ENCODE measurements around the gene CATSPER3.

CATSPER3 gene

DNA sequence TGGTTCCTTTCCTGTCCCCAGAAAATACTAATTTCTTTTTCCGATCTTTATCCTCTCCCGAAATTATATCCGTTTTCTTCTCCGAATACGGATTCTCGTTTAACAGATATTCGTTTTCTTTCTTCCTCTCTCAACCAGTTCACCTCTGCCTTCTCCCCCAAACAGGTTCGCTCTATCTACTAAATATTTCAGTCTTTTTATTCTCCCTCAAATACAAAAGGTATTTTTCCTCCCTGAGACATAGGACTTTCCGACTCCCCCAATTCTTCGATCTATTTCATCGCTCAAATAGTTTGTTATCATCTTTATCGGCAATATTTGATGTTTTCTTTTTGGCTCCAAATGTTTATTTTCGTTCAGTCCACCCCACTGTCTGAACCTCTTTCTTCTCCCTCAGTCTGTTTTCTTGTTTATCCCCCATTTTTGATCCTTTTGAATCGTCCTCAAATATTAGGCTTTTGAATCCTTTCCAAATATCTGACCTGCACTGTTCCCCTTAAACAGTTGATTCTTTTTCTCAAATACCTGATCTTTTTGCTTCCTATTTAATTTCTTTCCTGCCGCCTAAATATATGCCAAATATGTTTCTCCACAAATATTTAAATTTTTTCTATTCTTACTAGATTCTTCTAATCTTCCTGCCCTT is 61.9 kb downstream of the CATSPER3 start:
- TF ChIP-seq FOXM1 (IDR thresholded peaks at IDR 0.05; ENCODE audit: borderline replicate concordance) (no peak), HDGF (IDR thresholded peaks at IDR 0.05; ENCODE audit: borderline replicate concordance) (no peak), ARNT (IDR thresholded peaks at IDR 0.05) (no peak), NFRKB (IDR thresholded peaks at IDR 0.05) (no peak), BHLHE40 (IDR thresholded peaks at IDR 0.05; ENCODE audit: borderline replicate concordance) (no peak), FOXK2 (IDR thresholded peaks at IDR 0.05) (no peak), SUZ12 (IDR thresholded peaks at IDR 0.05) (no peak)
- TF ChIP-seq, protein P1, sequence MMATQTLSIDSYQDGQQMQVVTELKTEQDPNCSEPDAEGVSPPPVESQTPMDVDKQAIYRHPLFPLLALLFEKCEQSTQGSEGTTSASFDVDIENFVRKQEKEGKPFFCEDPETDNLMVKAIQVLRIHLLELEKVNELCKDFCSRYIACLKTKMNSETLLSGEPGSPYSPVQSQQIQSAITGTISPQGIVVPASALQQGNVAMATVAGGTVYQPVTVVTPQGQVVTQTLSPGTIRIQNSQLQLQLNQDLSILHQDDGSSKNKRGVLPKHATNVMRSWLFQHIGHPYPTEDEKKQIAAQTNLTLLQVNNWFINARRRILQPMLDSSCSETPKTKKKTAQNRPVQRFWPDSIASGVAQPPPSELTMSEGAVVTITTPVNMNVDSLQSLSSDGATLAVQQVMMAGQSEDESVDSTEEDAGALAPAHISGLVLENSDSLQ (IDR thresholded peaks at IDR 0.05): no peak
- ChIA-PET POLR2A (interaction anchor here (0.7 kb wide), 1 partner anchor 161 kb away, joined by 4 read pairs; no protein-coding TSS in a partner anchor), CTCF (no interaction called here)
- no peak for DNase-seq (ENCODE audit: extremely low spot score)

DNA sequence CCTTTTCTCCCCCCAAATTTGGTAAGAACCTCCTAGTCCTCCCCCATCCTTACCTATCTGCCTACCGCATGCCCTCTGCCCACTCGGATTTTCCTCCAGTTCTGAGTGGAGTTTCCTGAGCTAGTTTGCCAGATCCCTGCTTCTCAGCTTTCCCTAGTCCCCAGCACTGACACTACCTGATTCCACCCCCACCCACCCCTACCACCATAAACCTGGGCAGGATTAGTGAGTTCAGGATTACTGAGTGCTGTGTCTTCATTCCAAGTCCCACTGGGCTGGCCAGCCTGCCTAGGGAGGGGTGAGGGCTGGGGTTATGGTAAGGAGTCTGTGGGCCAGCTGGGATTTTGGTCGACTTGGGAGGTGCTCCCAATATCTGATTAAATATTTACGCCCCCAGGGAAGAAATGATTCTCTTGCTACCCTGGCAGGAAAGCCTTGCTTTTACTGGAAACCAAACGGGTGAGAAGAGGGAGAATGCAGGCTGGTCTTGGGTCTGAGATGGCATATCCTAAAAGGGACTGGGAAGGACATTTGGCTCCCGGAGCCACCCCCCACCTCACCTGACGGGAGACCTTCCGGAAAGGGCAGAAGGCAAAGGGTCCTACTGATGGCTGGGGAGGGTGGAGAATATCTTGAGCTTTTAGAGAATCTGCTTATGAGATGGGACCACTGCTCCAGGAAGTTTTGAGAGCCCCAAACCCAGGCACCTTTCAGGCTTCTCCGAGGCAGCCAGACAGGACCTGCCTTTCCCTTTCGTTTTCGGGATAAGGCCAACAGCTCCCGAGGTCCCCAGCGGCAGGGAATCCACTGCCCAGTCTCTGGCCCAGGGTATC is 62.6 kb downstream of the CATSPER3 start:
- POLR2A ChIA-PET: interaction anchor here (0.7 kb wide), 1 partner anchor 160 kb away, joined by 4 read pairs; no protein-coding TSS in a partner anchor
- TF ChIP-seq SP1 (IDR thresholded peaks at IDR 0.05) (no peak), SUZ12 (IDR thresholded peaks at IDR 0.05) (no peak), LEF1 (IDR thresholded peaks at IDR 0.05; ENCODE audit: borderline replicate concordance) (no peak), ELF4 (IDR thresholded peaks at IDR 0.05) (no peak), FOXK2 (IDR thresholded peaks at IDR 0.05) (no peak), ARNT (IDR thresholded peaks at IDR 0.05) (no peak), BHLHE40 (IDR thresholded peaks at IDR 0.05; ENCODE audit: borderline replicate concordance) (no peak), CTBP1 (IDR thresholded peaks at IDR 0.05; ENCODE audit: borderline replicate concordance) (no peak), HDGF (IDR thresholded peaks at IDR 0.05; ENCODE audit: borderline replicate concordance) (no peak), L3MBTL2 (conservative IDR thresholded peaks at IDR 0.05) (no peak), ZNF384 (IDR thresholded peaks at IDR 0.05) (no peak), FOXA1 (IDR thresholded peaks at IDR 0.05) (no peak)
- TF ChIP-seq, protein P1 (IDR thresholded peaks at IDR 0.05): no peak
- DNase-seq (ENCODE audit: extremely low spot score): no peak
- CTCF ChIA-PET: no interaction called here

DNA sequence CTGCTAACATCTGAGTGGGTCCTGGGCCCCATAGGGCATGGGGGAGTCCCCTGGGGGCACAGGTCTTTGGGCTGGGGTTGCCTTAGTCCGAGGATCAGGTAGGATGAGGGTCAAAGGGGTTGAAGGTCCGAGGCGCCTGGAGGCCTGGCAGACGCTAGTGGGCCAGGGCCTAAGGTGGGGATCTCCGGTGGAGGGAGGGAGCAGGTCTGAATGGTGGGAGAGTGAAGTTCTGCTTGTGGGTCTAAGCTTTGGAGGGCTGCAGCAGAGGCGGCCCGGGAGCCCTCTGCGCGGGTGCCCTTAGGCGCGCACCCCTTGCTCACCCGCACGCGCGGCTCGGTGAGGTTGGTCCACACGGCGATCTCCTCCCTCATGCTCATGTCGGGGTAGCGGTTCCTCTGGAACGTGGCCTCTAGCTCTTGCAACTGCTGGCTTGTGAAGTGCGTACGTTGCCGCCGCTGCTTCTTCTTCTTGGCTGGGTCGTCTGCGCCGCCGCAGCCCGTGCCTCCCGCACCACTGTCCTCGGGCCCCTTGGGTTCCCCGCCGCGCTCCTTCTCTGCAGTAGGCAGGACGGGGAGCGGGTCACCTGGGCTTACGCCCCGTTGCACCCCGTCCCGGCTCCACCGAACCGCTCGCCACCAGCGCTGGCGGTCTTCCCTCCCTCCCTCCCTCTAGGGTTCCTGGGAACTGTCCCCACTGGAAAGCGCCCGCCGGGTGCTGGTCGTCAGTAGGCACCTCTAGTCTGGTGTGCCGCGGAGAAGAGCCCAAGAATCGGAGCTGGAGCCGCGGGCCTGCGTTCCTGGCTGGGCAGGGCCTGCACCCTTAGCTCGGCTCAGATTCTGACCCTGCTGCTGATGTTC is 63.5 kb downstream of the CATSPER3 start:
- POLR2A ChIA-PET: no interaction called here
- no peak for DNase-seq (ENCODE audit: extremely low spot score)
- no peak for TF ChIP-seq SP1 (IDR thresholded peaks at IDR 0.05)
- no peak for TF ChIP-seq LEF1 (IDR thresholded peaks at IDR 0.05; ENCODE audit: borderline replicate concordance)
- TF ChIP-seq TARDBP (IDR thresholded peaks at IDR 0.05): no peak
- TF ChIP-seq CTBP1 (IDR thresholded peaks at IDR 0.05; ENCODE audit: borderline replicate concordance): no peak
- TF ChIP-seq HDGF (IDR thresholded peaks at IDR 0.05; ENCODE audit: borderline replicate concordance): no peak
- no peak for TF ChIP-seq ARNT (IDR thresholded peaks at IDR 0.05)
- TF ChIP-seq FOXK2 (IDR thresholded peaks at IDR 0.05): no peak
- TF ChIP-seq ELF4 (IDR thresholded peaks at IDR 0.05): no peak
- no peak for TF ChIP-seq FOXM1 (IDR thresholded peaks at IDR 0.05; ENCODE audit: borderline replicate concordance)
- no peak for TF ChIP-seq FOXA1 (IDR thresholded peaks at IDR 0.05)
- CTCF ChIA-PET: no interaction called here

DNA sequence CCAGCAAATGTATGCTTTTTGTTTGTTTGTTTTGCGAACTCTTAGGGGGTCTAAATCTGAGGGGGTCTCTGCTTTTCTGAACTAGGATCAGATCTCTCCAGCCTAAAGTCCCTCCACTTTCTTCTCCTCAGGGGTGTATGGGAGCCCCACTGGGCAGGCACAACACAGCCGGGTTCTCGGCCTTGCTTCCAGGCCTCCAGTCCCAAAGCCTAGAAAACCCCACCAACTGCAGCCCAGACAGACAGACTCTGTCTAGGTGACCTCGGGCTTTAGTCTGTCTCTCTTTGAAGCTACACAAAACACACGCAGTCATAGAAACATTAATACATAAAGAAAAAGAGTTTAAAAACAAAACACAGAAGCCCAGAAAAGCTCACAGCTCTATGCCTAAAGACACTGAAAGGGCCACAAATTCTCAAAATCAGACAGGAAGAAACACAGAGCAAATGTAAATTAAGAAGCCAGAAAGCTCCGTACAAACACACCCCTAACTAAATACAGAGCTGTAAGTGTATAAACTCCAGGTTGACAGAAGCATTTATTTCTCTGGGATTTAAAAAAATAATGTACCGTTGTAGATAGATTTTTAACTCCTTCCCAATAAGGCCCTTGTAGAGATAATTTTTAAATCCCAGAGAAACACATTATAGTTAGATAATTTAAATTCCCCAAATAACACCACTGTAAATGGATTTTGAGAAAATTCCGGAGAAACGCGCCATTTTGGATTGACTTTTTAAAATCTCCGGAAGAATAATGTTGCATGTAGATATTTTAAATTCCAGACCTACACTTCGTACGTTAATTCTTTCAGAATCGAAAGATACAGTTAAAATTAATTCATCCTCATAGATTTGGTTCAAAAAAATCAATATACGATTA is 64.3 kb downstream of the CATSPER3 start:
- no peak for DNase-seq (ENCODE audit: extremely low spot score)
- ChIA-PET CTCF (interaction anchor here (0.6 kb wide), 1 partner anchor 269 kb away, joined by 4 read pairs; no protein-coding TSS in a partner anchor), POLR2A (interaction anchor here (1.6 kb wide), 1 partner anchor 8 kb away, joined by 6 read pairs; no protein-coding TSS in a partner anchor)
- TF ChIP-seq FOXM1 (IDR thresholded peaks at IDR 0.05; ENCODE audit: borderline replicate concordance): no peak
- TF ChIP-seq, protein P1 (IDR thresholded peaks at IDR 0.05): no peak
- no peak for TF ChIP-seq ELF4 (IDR thresholded peaks at IDR 0.05)
- no peak for TF ChIP-seq FOXA1 (IDR thresholded peaks at IDR 0.05)
- no peak for TF ChIP-seq ZNF384 (IDR thresholded peaks at IDR 0.05)

DNA sequence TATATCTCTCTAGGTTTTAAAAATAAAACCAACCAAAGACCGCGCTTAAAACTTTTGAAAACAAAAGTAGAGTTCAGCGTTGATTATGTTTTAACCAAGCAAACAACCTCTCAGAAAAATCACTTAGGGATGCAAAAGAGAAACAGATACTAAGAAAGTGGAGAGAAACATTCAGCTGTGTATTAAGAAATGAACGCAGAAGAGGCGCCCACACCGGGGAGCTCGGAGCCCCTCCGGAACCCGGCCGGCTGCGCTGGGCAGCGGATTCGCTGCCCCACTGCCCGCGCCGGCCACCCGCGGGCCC is 64.9 kb downstream of the CATSPER3 start:
- TF ChIP-seq FOXM1 (IDR thresholded peaks at IDR 0.05; ENCODE audit: borderline replicate concordance): no peak
- TF ChIP-seq ARNT (IDR thresholded peaks at IDR 0.05): no peak
- no peak for TF ChIP-seq TARDBP (IDR thresholded peaks at IDR 0.05)
- TF ChIP-seq ELF4 (IDR thresholded peaks at IDR 0.05): no peak
- no peak for TF ChIP-seq SP1 (IDR thresholded peaks at IDR 0.05)
- no peak for TF ChIP-seq ZNF384 (IDR thresholded peaks at IDR 0.05)
- no peak for TF ChIP-seq CTBP1 (IDR thresholded peaks at IDR 0.05; ENCODE audit: borderline replicate concordance)
- no peak for TF ChIP-seq L3MBTL2 (conservative IDR thresholded peaks at IDR 0.05)
- no peak for TF ChIP-seq LEF1 (IDR thresholded peaks at IDR 0.05; ENCODE audit: borderline replicate concordance)
- POLR2A ChIA-PET: interaction anchor here (1.1 to 1.6 kb wide), 3 partner anchors 8 to 159 kb away, joined by 3 to 6 read pairs (median 3); no protein-coding TSS in a partner anchor
- CTCF ChIA-PET: interaction anchor here (1.3 kb wide), 1 partner anchor 159 kb away, joined by 3 read pairs; no protein-coding TSS in a partner anchor
- DNase-seq (ENCODE audit: extremely low spot score): no peak

Data from HEK293T (cell line).